Stomach (tissue), 19 donors: ENCODE results near the gene FEV. TPM values are rescaled to one million over a fixed set of nuclear protein-coding genes. Genes with fewer than 3 reads are reported as not detected.

Experiments
- DNase-seq, 2 donors: peaks; one replicate each; pipeline versions ENCODE4 v3.0.0 to v3.0.0-alpha.2; 2013 to 2019
- H3K27ac ChIP-seq, 5 donors: fragments of 200-600 bp in 4 of 5; sonication (generic) in 4 of 5; one replicate each; pipeline ENCODE4 v1.5.1; 2013 to 2019; ENCODE audit warnings: mild to moderate bottlenecking in 1 of 5, moderate library complexity in 1 of 5
- H3K27me3 ChIP-seq, 3 donors: fragments of 200-600 bp; sonication (generic); one replicate each; pipeline ENCODE4 v1.5.1; 2017 to 2019; ENCODE audit warnings: mixed run types in 1 of 3
- H3K36me3 ChIP-seq, 4 donors: fragments of 200-600 bp; sonication (generic); 1 replicate in 3 of 4; 2 replicates in 1 of 4; pipeline ENCODE4 v1.5.1; 2016 to 2019
- H3K4me1 ChIP-seq, 4 donors: fragments of 200-600 bp; sonication (generic); one replicate each; pipeline ENCODE4 v1.5.1; 2016 to 2019
- H3K4me3 ChIP-seq, 4 donors: fragments of 200-600 bp; sonication (generic) in 3 of 4; one replicate each; pipeline ENCODE4 v1.5.1; 2016 to 2019; ENCODE audit warnings: mild to moderate bottlenecking in 1 of 4
- H3K9me3 ChIP-seq, 4 donors: fragments of 200-600 bp; sonication (generic); one replicate each; pipeline ENCODE4 v1.5.1; 2016 to 2019
- EP300 ChIP-seq: sonication (generic); formaldehyde crosslinking; IDR thresholded peaks from one replicate; pipeline ENCODE4 v1.6.1; 2017; ENCODE audit warnings: antibody characterized with exemption
- POLR2A ChIP-seq, 4 donors: fragments of 450-650 bp; IDR thresholded peaks; one replicate each; pipeline ENCODE4 v1.6.1; 2016; ENCODE audit warnings: antibody characterized with exemption in 4 of 4, control low read depth in 2 of 4, mild to moderate bottlenecking in 1 of 4, moderate library complexity in 1 of 4
- POLR2AphosphoS5 ChIP-seq, 3 donors: sonication (generic); formaldehyde crosslinking; IDR thresholded peaks; one replicate each; pipeline ENCODE4 v1.6.1; 2016; ENCODE audit warnings: antibody characterized with exemption in 3 of 3
- WGBS, 5 donors: extraction: QIAGEN DNeasy Blood & Tissue Kit in 3 of 5; methylation state at CpG; one replicate each; pipeline versions ENCODE4 v1.1.5 to v1.1.7; 2013 to 2018; 5-methylcytosine and 5-hydroxymethylcytosine counted together
- intact Hi-C: fragments of 100-400 bp; cut with DNase I; formaldehyde crosslinking; loops from one replicate; pipeline ENCODE4 v1.15.1; 2023; ENCODE audit warnings: low total_unique reads
- long read RNA-seq, 10 donors: transcript quantifications; one replicate each; lab custom pipeline, GENCODE V29; 2026
- polyA plus RNA-seq, 3 donors: library from polyadenylated mRNA; stranded (reverse); fragments of 200-250 nt; gene quantifications; one replicate each; pipeline ENCODE4 v1.2.3, GENCODE V29; 2013
- total RNA-seq, 5 donors: library from RNA; depleted of rRNA; stranded (reverse); fragments of >200 nt; gene quantifications; one replicate each; pipeline versions ENCODE4 v1.1.0 to v1.2.3, GENCODE V29; 2014 to 2016
- TF ChIP-seq, protein P1 (sequence below), 7 experiments: fragments of 450-650 bp in 4 of 7; fragments of 200-600 bp in 3 of 7; sonication (generic) in 3 of 7; IDR thresholded peaks; one replicate each; pipeline ENCODE4 v1.5.1; 2016 to 2019; ENCODE audit warnings: antibody characterized with exemption in 7 of 7, control low read depth in 2 of 7, mild to moderate bottlenecking in 1 of 7
- donor health status: healthy with polysubstance abuse.
- donor health status: Bipolar disorder and iron deficiency.
- donor health status: healthy.

Gene FEV
- total RNA-seq (1 to 10 TPM in 1 of 5 donors, not detected in 4; 1.3 TPM), polyA plus RNA-seq (1 to 10 TPM in 1 of 3 donors, under 1 TPM in 2; 0.28 to 6.4 (median 0.87) TPM)
- long read RNA-seq, donor 1: 0 reads
- long read RNA-seq, donor 2, partial matches to known transcripts: 0 of 4 reads
- long read RNA-seq, donor 2, other reads (novel, unspliced or antisense): 0 of 4 reads
- long read RNA-seq, donor 3, partial matches to known transcripts: 0 of 1 reads
- long read RNA-seq, donor 3, other reads (novel, unspliced or antisense): 0 of 1 reads
- long read RNA-seq, donor 4: 0 reads
- long read RNA-seq, donor 5: 0 reads
- long read RNA-seq, donor 6: 0 reads
- long read RNA-seq, donor 7: 0 reads
- long read RNA-seq, donor 8: 0 reads
- long read RNA-seq, donor 9, partial matches to known transcripts: 0 of 1 reads
- long read RNA-seq, donor 9, other reads (novel, unspliced or antisense): 0 of 1 reads
- long read RNA-seq, donor 10, partial matches to known transcripts: 0 of 1 reads
- long read RNA-seq, donor 10, other reads (novel, unspliced or antisense): 0 of 1 reads

- Histone ChIP-seq H3K4me3 (peak within 1 kb of the TSS; percentile 9 to 37 (median 13)), H3K9me3 (no peaks in the 10 kb centered on the region), H3K27me3 (peaks cover 59 to 100% (median 99%) of the 10 kb centered on the region in 3 donors), H3K4me1 (peaks cover 37 to 55% (median 48%) of the 10 kb centered on the region in 4 donors), H3K36me3 (no peaks in the 10 kb centered on the region), H3K27ac (no peak within 1 kb of the TSS)
- DNase-seq: no peak
- 0 to 2% (median 0%) methylated on average over 11 to 32 of the region's 32 CpGs for WGBS, 5 donors
- intact Hi-C loops: no loop called here
- TF ChIP-seq EP300 (no peak), POLR2AphosphoS5 (IDR thresholded peaks at IDR 0.05) (no peak), POLR2A (IDR thresholded peaks at IDR 0.05) (no peak)
- TF ChIP-seq, protein P1, sequence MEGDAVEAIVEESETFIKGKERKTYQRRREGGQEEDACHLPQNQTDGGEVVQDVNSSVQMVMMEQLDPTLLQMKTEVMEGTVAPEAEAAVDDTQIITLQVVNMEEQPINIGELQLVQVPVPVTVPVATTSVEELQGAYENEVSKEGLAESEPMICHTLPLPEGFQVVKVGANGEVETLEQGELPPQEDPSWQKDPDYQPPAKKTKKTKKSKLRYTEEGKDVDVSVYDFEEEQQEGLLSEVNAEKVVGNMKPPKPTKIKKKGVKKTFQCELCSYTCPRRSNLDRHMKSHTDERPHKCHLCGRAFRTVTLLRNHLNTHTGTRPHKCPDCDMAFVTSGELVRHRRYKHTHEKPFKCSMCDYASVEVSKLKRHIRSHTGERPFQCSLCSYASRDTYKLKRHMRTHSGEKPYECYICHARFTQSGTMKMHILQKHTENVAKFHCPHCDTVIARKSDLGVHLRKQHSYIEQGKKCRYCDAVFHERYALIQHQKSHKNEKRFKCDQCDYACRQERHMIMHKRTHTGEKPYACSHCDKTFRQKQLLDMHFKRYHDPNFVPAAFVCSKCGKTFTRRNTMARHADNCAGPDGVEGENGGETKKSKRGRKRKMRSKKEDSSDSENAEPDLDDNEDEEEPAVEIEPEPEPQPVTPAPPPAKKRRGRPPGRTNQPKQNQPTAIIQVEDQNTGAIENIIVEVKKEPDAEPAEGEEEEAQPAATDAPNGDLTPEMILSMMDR (IDR thresholded peaks at IDR 0.05): no peak
Measured at GRCh38 chr2:218985021-218985324, at the start of gene FEV. TSS of gene FEV (minus strand) at chr2:218985184. CDS start at chr2:218985075, 109 bp downstream.

DNA sequence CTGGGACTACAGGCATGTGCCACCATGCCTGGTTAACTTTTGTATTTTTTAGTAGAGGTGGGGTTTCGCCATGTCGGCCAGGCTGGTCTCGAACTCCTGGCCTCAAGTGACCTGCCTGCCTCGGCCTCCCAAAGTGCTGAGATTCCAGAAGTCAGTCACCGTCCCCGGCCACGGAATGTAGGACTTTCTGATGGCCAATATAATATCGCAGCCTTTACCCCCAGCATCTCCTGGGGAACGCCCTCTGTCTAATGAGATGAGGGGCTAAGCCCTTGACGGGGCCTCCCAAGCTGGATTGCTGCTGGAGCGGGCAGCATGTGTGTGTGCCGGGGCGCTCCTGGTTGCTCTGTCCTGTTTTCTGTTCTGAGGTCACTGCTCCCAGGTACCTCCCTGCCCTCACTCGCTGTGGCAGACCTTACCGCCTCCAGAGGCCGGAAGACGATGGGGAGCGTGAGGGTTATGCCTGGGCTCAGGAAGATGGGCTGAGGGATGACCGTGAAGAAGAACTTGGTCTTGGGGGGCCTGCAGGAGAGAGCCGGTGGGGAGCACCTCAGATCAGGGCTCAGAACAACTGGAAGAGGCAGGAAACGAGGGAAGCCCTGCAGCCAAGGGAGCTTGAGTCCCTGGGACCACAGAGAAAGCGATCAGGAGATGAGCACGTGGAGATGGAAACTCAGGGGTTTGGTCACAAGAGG is 47.2 kb upstream of the FEV start:
- no peak for DNase-seq
- intact Hi-C loops: no loop called here
- Histone ChIP-seq H3K4me1 (peaks cover 0 to 3% (median 0%) of the 10 kb centered on the region in 4 donors), H3K27me3 (peaks cover 0 to 76% (median 6%) of the 10 kb centered on the region in 3 donors), H3K27ac (no peak overlapping the region), H3K9me3 (no peaks in the 10 kb centered on the region), H3K4me3 (no peak overlapping the region), H3K36me3 (no peaks in the 10 kb centered on the region)
- TF ChIP-seq POLR2A (IDR thresholded peaks at IDR 0.05) (no peak), EP300 (no peak), POLR2AphosphoS5 (IDR thresholded peaks at IDR 0.05) (no peak)
- TF ChIP-seq, protein P1 (IDR thresholded peaks at IDR 0.05): no peak
- 80 to 91% (median 88%) methylated on average over 23 of the region's 23 CpGs for WGBS, 5 donors

- no peaks in the 10 kb centered on the region for H3K9me3 ChIP-seq
- intact Hi-C loops: no loop called here
- H3K27ac ChIP-seq: no peak overlapping the region
- 64 to 81% (median 78%) methylated on average over 17 to 21 of the region's 21 CpGs for WGBS, 5 donors
- no peak for TF ChIP-seq POLR2AphosphoS5 (IDR thresholded peaks at IDR 0.05)
- no peak for TF ChIP-seq EP300
- no peak for TF ChIP-seq POLR2A (IDR thresholded peaks at IDR 0.05)
- TF ChIP-seq, protein P1 (IDR thresholded peaks at IDR 0.05): no peak
- no peaks in the 10 kb centered on the region for H3K4me1 ChIP-seq
- H3K4me3 ChIP-seq: no peak overlapping the region
- H3K36me3 ChIP-seq: no peaks in the 10 kb centered on the region
- no peak for DNase-seq
- peaks cover 0 to 68% (median 6%) of the 10 kb centered on the region in 3 donors for H3K27me3 ChIP-seq
Measured at GRCh38 chr2:219031005-219031738, 46.2 kb upstream of the FEV start.
